Astrocyte of the spinal cord (primary cell): ENCODE data around the gene DGKH.

Source experiments
- DNase-seq: peaks from one replicate; pipeline ENCODE4 v3.0.0; 2011; ENCODE audit warnings: low read depth, low spot score
- H3K4me3 ChIP-seq: 2 replicates; pipeline ENCODE4 v1.5.1; 2011; ENCODE audit warnings: low read depth, mild to moderate bottlenecking, low read length, moderate library complexity
- in situ Hi-C: cut with HindIII; loops from 2 replicates; pipeline ENCODE4 v1.10.0; 2017; ENCODE audit warnings: low sequenced_read_pairs
- TF ChIP-seq, protein P1 (sequence below): IDR thresholded peaks from 2 replicates; pipeline ENCODE4 v1.5.1; 2012; ENCODE audit warnings: low read depth, mild to moderate bottlenecking, low read length, inconsistent platforms

DGKH gene

DNA sequence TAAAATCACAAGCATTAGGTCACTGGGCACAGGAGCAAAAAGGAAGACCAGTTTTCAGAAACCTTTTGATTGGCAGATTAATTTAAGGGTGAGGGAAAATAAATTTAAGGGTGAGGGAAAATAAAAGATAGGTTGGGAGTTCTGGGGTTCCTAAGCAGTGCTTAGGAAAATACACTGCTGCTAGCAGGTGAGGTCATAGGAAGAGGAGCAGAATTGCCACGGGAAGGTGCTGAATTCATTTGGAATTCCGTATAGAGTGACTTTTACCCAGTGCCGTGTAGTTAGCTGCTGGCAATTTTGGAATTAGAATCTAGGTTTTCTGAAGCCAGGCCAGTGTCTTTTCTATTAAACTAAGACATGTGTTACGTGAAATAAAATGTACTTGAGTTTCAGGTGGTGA lies 59.8 kb downstream of the DGKH start:
- DNase-seq, result no peak
- in situ Hi-C loops, result no loop called here
- H3K4me3 ChIP-seq, result no peak overlapping the region
- TF ChIP-seq, protein P1, sequence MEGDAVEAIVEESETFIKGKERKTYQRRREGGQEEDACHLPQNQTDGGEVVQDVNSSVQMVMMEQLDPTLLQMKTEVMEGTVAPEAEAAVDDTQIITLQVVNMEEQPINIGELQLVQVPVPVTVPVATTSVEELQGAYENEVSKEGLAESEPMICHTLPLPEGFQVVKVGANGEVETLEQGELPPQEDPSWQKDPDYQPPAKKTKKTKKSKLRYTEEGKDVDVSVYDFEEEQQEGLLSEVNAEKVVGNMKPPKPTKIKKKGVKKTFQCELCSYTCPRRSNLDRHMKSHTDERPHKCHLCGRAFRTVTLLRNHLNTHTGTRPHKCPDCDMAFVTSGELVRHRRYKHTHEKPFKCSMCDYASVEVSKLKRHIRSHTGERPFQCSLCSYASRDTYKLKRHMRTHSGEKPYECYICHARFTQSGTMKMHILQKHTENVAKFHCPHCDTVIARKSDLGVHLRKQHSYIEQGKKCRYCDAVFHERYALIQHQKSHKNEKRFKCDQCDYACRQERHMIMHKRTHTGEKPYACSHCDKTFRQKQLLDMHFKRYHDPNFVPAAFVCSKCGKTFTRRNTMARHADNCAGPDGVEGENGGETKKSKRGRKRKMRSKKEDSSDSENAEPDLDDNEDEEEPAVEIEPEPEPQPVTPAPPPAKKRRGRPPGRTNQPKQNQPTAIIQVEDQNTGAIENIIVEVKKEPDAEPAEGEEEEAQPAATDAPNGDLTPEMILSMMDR, result no peak

DNA sequence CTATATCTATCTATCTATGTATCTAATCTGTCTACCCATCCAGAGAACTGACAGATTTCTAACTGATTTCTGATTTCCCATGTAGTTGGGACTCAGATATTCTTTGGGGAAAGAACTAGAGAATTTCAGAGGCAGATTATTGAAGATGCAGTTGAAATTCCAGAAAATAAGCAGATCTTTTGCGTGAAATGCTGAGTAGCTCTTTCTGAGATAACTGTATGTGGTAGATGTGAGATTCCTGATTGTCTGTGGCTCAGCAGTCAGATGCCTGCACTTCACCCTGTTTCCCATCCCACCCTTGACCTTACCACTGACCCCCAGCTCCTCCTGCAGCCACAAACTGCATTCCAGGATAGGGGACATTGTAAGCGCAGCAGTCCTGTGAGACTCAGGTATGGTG lies 61.5 kb downstream of the DGKH start:
- in situ Hi-C loops, result no loop called here
- no peak overlapping the region for H3K4me3 ChIP-seq
- no peak for DNase-seq
- TF ChIP-seq, protein P1, result no peak

DNA sequence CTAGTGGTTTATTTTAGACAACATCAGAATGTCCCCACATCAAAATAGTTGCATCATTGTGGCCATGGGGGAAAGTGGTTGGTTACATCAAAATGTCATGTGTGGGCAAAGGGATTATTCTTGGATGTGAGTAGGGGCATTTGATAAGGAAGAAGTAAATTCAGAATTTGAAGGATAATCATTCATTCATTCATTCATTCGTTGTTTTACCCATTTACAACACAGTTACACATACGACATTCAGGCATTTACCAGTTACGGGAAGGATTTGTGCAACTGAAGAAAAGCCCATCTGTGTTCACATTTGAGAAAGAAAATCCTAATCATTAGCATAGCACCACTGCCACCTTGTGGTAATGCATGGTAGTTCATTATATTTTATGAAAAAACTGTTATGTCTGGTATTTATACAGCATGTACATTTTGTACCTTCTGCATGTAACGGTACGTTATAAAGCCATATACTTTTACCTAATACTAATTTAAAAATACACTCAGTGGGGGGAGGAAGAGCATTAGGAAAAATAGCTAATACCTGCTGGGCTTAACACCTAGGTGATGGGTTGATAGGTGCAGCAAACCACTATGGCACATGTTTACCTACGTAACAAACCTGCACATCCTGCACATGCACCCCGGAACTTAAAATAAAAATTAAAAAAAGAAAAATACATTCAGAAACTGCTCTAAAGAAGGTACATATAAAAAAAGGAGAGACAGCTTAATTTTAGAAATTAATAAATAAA lies 62.1 kb downstream of the DGKH start:
- in situ Hi-C loops, result no loop called here
- no peak overlapping the region for H3K4me3 ChIP-seq
- TF ChIP-seq, protein P1, result peak; percentile 55
- peak; percentile 84 for DNase-seq

DNA sequence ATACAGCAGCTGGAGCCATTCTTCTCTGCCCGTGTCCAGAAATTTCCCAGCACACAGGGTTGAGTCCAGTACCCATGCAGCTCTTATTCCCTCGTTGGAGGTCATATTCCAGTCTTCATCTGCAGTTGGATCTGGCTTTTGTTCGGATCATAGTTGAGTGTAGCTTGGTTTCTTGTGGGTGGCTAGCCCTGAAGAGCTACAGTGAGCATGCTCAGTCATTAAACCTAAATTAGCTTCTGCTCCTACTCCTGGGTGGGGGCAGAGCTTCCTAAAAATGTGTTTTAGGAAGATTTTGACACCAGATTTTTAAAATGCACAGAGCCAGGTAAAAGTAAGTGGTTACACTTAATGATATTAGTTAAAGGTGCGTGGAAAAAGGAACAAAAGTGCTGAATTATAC lies 64.4 kb downstream of the DGKH start:
- DNase-seq, result no peak
- TF ChIP-seq, protein P1, result no peak
- in situ Hi-C loops, result no loop called here

DNA sequence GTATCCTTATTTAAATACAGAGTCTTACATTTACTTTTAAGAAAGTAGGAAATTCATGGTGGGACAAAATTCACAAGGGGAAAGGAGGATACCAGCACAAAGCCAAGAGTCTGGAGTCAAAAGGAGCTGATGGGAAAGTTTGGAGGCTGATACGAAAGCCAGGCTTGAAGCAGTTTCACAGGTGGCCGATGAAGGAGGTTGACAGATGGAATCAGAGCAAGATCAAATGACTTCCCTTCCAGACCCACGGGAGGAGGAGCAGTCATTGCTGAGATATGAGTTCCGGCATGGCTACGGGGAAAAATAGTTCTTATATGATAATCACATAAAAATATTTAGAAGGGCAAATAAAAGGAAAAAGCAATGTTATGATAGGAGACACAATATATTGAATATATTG lies 65.0 kb downstream of the DGKH start:
- no peak for DNase-seq
- in situ Hi-C loops, result no loop called here
- no peak overlapping the region for H3K4me3 ChIP-seq
- TF ChIP-seq, protein P1, result no peak

More for the DNA sequence above, 64.4 kb downstream of the DGKH start:
- no peak overlapping the region for H3K4me3 ChIP-seq

DNA sequence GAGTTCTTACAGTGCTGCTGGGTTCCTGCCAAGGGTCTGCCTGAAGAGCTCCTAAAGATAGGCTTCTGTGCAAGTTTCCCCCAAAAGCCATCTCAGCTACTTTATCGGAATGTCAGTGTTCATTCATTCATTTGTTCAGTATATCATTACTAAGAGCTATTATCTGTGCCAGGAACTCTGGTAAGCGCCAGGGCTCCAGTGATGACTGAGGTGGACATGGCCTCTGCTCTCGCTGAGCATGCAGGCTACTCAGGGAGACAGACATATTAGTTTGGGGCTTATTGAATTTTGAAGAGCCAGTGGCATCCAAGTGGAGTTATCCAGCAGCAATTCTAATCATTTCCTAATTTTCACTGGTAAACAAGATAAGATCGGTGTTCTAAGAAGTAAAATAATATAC lies 65.8 kb downstream of the DGKH start:
- in situ Hi-C loops, result no loop called here
- DNase-seq, result no peak
- TF ChIP-seq, protein P1, result no peak
- H3K4me3 ChIP-seq, result no peak overlapping the region

DNA sequence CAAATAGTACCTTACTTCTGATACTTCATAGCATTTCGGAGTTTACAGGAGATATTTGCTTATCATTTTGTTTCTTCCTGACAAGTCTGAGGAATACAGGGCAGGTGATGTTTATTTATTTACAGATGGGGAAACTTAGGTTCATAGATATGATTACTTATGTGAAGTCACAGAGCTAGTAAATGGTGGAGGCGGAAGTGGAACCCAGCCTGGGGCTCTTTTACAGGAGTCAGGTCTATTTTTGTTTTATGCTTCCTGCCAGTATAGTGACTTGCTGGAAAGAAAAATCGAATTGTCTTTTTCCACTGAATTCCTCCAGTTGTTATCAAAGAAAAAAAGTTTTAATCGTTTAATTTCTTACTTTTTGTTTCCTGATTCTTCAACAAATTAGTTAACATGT lies 66.5 kb downstream of the DGKH start:
- in situ Hi-C loops, result no loop called here
- no peak overlapping the region for H3K4me3 ChIP-seq
- no peak for DNase-seq
- TF ChIP-seq, protein P1, result no peak
